NCI-H526 treated with DMSO at 0.1 percent for 48 hours (cell line): ENCODE data around the gene OVOL2.
"Not testable (repeated sequence)": the region's sequence is repeated elsewhere in the genome, so short reads cannot be mapped to it uniquely, and the experiment has no call there.

Experiments used
- DNase-seq: peaks from one replicate; lab custom pipeline; 2025; lab: John Stamatoyannopoulos, UW

OVOL2 gene

GRCh38 chr20:18057101-18057993, at the start of gene OVOL2:
OVOL2 (minus strand) TSS chr20:18057916; CDS start chr20:18057634, 282 bp downstream.
- DNase-seq, result peak; percentile 89

DNA sequence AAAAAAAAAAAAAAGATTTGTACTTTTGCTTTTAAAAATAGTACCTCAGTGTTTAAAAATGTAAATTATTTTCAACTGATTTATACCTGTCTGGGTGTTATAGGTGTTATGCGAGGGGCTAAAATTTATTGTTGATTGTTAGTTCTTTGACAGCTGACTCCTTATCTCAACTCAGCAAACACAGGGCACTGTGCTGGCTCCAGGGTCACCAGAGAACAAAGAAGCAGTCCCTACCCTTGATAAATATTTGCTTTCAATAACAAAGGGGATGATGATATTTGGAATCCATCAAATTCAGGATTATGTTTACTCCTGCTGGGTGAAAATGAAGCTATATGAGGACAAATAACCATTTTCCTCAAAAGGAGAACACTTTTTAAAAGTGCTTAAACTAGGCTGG, 45.8 kb upstream of the OVOL2 start:
- no peak for DNase-seq

- no peak for DNase-seq
Measured at GRCh38 chr20:18101125-18101810, 43.6 kb upstream of the OVOL2 start.

GRCh38 chr20:18100569-18100968, 42.9 kb upstream of the OVOL2 start:
- not testable (repeated sequence) for DNase-seq

GRCh38 chr20:18094191-18094590, 36.5 kb upstream of the OVOL2 start:
- no peak for DNase-seq

- no peak for DNase-seq
Measured at GRCh38 chr20:18093388-18093787, 35.7 kb upstream of the OVOL2 start.

- no peak for DNase-seq
Measured at GRCh38 chr20:18092890-18093289, 35.2 kb upstream of the OVOL2 start.

GRCh38 chr20:18091623-18092022, 33.9 kb upstream of the OVOL2 start:
- no peak for DNase-seq

DNA sequence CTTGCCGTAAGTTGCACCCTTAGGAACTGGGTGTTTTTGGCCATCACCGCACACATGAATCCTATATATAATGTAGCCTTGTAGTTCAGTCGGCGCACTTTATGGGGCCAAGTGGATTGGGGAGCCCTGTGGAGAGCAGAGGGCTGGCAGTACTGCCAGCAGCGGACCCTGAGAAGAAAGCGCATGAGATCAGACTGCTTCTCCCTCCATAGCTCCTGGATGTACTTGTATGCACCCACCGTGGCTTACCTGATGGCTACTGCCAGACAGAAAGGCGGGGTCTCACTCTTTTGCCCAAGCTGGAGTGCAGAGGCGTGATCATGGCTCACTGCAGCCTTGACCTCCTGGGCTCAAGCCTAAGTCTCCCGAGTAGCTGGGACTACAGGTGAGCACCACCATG, 32.8 kb upstream of the OVOL2 start:
- DNase-seq, result no peak

DNA sequence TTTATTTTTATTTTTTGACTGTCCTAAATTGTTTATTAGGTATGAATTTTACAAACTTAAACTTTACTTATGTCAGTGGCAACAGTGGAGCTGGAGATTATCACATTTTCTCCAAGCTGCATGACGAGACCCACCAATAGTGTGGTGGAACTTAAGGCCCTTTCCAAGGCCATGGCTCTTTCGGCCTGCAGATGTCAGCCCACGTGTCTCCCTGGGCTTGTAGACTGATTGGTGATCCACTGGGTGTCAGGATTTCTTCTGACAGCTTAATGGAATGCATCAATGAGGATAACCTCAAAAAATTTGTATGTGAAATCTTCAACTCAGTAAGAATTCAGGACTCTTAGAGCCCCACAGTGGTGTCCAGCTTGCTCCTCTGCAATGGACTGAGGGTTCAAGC, 32.3 kb upstream of the OVOL2 start:
- no peak for DNase-seq

DNA sequence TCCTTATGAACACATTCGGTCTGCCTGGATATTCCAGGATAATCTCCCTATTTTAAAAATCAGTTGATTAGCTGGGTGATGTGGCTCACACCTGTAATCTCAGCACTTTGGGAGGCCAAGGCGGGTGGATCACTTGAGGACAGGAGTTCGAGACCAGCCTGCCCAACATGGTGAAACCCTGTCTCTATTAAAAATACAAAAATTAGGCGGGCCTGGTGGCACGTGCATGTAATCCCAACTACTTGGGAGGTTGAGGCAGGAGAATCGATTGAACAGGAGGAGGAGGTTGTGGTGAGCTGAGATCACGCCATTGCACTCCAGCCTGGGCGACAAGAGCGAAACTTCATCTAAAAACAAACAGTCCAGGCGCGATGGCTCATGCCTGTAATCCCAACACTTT, 31.1 kb upstream of the OVOL2 start:
- not testable (repeated sequence) for DNase-seq

- DNase-seq, result not testable (repeated sequence)
Measured at GRCh38 chr20:18088298-18088697, 30.6 kb upstream of the OVOL2 start.

DNA sequence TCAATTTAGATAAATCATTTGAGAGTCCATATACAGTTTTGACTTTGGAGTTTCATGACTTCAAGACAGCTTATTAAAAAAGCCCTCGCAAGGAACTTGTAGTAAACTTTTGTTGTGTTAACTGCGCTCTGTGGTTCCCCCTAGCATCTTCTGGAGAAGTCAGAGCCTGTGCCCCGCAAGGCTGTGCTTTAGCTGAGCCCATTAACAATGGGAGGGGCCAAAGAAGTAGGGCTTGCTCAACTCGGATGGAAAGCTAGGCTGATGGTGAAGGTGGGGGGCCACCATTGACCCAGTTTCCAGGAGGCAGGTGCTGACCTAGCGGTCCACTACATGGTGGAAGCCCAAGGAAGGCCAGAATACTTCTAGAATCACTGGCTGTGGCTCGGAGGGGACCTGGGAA, 29.3 kb upstream of the OVOL2 start:
- no peak for DNase-seq

DNA sequence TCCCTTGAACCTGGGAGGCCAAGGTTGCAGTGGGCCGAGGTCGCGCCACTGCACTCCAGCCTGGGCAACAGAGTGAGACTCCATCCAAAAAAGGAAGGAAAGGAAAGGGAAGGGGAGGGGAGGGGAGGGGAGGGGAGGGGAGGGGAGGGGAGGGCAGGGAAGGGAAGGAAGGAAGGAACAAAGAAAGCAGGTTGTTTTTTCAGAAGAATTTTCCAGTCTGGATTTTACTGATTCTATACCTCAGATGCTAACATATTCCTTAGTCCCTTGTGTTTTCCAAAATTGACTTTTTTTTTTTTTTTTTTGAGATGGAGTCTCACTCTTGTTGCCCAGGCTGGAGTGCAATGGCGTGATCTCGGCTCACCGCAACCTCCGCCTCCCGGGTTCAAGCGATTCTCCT, 23.1 kb upstream of the OVOL2 start:
- not testable (repeated sequence) for DNase-seq

- no peak for DNase-seq
Measured at GRCh38 chr20:18079756-18080353, 22.1 kb upstream of the OVOL2 start.

GRCh38 chr20:18077157-18077556, 19.4 kb upstream of the OVOL2 start:
- DNase-seq, result no peak

- DNase-seq, result no peak
Measured at GRCh38 chr20:18072532-18072931, 14.8 kb upstream of the OVOL2 start.

DNA sequence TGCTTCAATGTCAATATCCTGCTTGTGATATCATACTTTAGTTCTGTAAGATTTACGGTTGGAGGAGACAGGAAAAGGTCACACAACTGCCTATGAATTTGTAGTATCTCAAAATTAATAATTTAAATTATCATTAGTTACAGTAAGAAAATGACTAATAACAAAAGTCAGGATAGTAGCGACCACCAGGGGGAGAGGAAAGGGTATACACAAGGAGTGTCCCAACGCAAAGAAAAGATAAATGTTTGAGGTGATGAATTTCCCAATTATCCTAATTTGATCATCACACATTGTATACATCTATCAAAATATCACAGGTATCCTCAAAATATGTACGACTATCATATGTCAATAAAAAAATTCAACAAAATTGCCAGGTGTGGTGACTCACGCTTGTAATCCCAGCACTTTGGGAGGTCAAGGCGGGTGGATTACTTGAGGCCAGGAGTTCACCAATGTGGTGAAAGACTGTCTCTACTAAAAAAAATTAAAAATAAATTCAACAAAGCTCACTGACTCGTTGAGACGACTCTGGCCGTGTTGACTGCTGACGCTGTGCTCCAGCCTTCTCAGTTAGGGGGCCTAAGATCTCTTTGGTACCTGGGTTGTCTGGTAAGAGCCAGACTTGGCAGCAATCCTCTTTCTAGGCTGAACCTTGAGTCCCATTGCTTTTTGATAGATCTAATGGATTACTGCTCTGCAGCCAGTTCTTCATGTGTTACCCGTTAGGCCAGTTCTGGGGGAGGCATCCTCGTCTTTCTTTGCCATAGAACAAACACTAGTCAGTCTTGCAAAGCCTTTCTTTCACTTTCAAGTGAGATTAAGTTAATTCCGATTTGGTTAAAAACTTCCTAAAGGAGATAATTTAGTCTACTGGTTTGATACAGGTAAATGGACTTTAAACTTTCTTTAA, 9.0 kb upstream of the OVOL2 start:
- DNase-seq, result no peak

DNA sequence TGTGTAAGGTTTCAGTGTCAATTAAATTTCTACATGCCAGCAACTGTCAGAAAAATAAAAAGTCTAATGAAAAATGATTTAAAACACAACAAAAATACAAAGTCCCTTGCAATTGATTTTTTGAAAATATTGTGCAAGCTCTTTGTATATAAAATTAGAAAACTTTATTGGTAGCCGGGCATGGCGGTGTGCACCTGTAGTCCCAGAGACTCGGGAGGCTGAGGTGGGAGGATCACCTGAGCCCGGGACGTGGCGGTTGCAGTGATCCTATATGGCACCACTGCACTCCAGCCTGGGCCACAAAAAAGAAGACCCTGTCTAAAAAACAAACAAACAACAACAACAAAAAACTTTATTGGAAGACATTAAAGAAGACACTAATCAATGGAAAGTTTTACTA, 6.0 kb upstream of the OVOL2 start:
- no peak for DNase-seq

DNA sequence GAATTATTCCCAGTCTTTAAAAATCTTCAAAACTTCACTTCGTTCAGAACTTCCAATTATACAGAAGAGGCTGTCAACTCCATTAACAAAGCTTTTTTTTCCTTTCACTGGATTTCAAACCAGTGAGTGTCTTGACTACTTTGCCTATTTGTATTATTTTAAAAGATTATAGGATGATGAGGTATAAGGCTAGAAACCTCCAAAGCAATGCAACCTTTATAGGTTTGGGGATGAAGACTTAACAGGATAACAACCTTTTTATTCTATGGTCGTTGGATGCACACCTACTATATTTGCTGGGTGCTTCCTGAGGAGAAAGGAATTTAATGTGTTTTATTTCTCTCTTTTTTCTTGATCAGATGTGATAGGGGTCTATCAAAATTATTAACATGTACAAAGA, 1.9 kb upstream of the OVOL2 start:
- DNase-seq, result peak; percentile 77

- DNase-seq, result peak; percentile 98
Measured at GRCh38 chr20:18058661-18059467, 1.1 kb upstream of the OVOL2 start.
